ENCODE data around the gene EEFSEC. TPM values are rescaled to one million over a fixed set of nuclear protein-coding genes. Genes with fewer than 3 reads are reported as not detected.

EEFSEC gene
- total RNA-seq, 2 experiments from 2014 or later = 22.1 to 22.7 TPM

- peaks cover 8% of the 10 kb centered on the region for H3K9me3 Mint-ChIP-seq
- H3K4me1 Mint-ChIP-seq = peaks cover 2% of the 10 kb centered on the region
- H3K36me3 Mint-ChIP-seq = peaks cover 2% of the 10 kb centered on the region
- POLR2A ChIA-PET = no interaction called here
- peaks cover 25% of the 10 kb centered on the region for H3K27me3 Mint-ChIP-seq
- H3K27ac Mint-ChIP-seq = no peak overlapping the region
- DNase-seq = no peak
- ATAC-seq (ENCODE audit: low read depth) = no peak
- H3K4me3 Mint-ChIP-seq = no peak overlapping the region
These were observed 301.0 kb downstream of the EEFSEC start for GRCh38 chr3:128454310-128454618.

DNA sequence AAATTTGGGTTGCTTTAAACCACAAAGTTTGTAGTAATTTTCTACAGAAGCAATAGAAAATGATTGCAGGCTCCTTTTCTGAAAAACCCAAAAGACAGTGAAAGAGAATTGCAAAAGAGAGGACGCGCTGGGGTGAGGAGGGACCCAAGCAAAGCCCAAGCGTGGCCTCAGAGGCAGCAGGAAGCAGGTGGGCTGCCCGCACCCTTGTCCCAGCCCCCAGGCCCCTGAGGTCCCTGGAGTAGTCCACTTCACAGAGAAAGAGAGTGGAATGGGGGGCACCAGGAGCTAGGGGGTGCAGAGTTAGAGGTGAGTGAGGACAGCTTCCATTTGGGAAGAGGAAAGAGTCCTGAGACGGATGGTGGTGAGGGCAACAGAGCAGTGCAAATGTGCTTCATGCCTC is 301.8 kb downstream of the EEFSEC start:
- Mint-ChIP-seq H3K36me3 (no peaks in the 10 kb centered on the region), H3K27ac (no peak overlapping the region), H3K27me3 (peaks cover 25% of the 10 kb centered on the region), H3K4me3 (no peak overlapping the region), H3K9me3 (peaks cover 4% of the 10 kb centered on the region), H3K4me1 (peaks cover 2% of the 10 kb centered on the region)
- POLR2A ChIA-PET = no interaction called here
- no peak for DNase-seq
- no peak for ATAC-seq (ENCODE audit: low read depth)

GRCh38 chr3:128455786-128456748 is 302.8 kb downstream of the EEFSEC start:
- no peak for ATAC-seq (ENCODE audit: low read depth)
- POLR2A ChIA-PET = no interaction called here
- Mint-ChIP-seq H3K36me3 (no peaks in the 10 kb centered on the region), H3K27ac (no peak overlapping the region), H3K4me3 (no peak overlapping the region), H3K4me1 (peaks cover 2% of the 10 kb centered on the region), H3K9me3 (no peaks in the 10 kb centered on the region), H3K27me3 (peaks cover 25% of the 10 kb centered on the region)
- no peak for DNase-seq

GRCh38 chr3:128456776-128457715 is 303.8 kb downstream of the EEFSEC start:
- Mint-ChIP-seq H3K36me3 (no peaks in the 10 kb centered on the region), H3K27ac (no peak overlapping the region), H3K9me3 (no peaks in the 10 kb centered on the region), H3K4me1 (peaks cover 2% of the 10 kb centered on the region), H3K27me3 (peaks cover 22% of the 10 kb centered on the region), H3K4me3 (no peak overlapping the region)
- ATAC-seq (ENCODE audit: low read depth) (no peak), DNase-seq (no peak)
- POLR2A ChIA-PET = interaction anchor here (0.9 kb wide), 1 partner anchor 9 kb away, joined by 3 read pairs; no protein-coding TSS in a partner anchor

DNA sequence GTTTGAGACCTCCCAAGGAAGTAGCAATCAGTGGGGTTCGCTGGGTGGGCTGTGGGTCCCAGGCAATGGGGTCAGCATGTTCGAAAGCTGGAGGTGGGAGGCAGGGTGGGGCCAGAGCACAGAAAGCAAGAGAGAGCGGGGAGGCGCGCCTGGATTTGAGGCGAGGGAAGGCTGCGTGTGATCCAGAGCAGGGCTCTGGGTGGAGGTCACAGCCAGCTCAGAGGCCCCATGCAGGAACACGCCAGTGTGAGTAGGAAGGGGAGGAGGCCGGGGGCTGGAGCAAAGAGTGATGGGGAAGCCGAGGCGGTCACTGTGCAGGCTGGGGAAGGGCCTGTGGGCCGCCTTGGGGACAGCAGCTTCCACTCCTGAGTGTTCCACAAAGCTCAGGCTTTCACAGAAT is 304.7 kb downstream of the EEFSEC start:
- Mint-ChIP-seq H3K4me3 (no peak overlapping the region), H3K36me3 (no peaks in the 10 kb centered on the region), H3K9me3 (no peaks in the 10 kb centered on the region), H3K27ac (no peak overlapping the region), H3K27me3 (peaks cover 22% of the 10 kb centered on the region), H3K4me1 (peaks cover 2% of the 10 kb centered on the region)
- DNase-seq (no peak), ATAC-seq (ENCODE audit: low read depth) (no peak)
- POLR2A ChIA-PET = no interaction called here

Other genes with a start within 250 kb of the EEFSEC start
- not detected for gene KBTBD12, start 238.2 kb upstream of the EEFSEC start, total RNA-seq
- 100 to 1,000 TPM; 119 to 126 TPM for gene SEC61A1, start 101.0 kb upstream of the EEFSEC start, total RNA-seq
- 10 to 100 TPM; 37.0 to 37.2 TPM for gene RUVBL1, start 29.7 kb upstream of the EEFSEC start, total RNA-seq

Data from activated naive CD8-positive, alpha-beta T cell treated with anti-CD3 and anti-CD28 coated beads, Interleukin-2, amount 10 ng/mL, durations not matched to agents 7 days and 5 days (primary cell).